GM23248 (cell line): ENCODE data around the gene PANK2.

Source experiments
- EZH2 ChIP-seq: fragments of 200-600 bp; sonication (generic); IDR thresholded peaks from 2 replicates; pipeline ENCODE4 v1.6.1; 2018; ENCODE audit warnings: antibody characterized with exemption, mild to moderate bottlenecking; ENCODE audit not compliant: insufficient read depth, poor library complexity, severe bottlenecking
- EZH2phosphoT487 ChIP-seq: fragments of 200-600 bp; sonication (generic); IDR thresholded peaks from 2 replicates; pipeline ENCODE4 v1.6.1; 2018; ENCODE audit warnings: antibody characterized with exemption, moderate library complexity, mild to moderate bottlenecking, low read depth; ENCODE audit not compliant: insufficient read depth

GRCh38 chr20:3935295-3935955, 46.2 kb downstream of the PANK2 start:
- TF ChIP-seq EZH2: no peak
- no peak for TF ChIP-seq EZH2phosphoT487
